Germinal center (tissue), 1 donor: ENCODE results near the gene MYEOV.

Source experiments
- DNase-seq: peaks from one replicate; pipeline ENCODE4 v3.0.0; 2012; ENCODE audit warnings: mixed read lengths, low spot score

MYEOV gene

DNA sequence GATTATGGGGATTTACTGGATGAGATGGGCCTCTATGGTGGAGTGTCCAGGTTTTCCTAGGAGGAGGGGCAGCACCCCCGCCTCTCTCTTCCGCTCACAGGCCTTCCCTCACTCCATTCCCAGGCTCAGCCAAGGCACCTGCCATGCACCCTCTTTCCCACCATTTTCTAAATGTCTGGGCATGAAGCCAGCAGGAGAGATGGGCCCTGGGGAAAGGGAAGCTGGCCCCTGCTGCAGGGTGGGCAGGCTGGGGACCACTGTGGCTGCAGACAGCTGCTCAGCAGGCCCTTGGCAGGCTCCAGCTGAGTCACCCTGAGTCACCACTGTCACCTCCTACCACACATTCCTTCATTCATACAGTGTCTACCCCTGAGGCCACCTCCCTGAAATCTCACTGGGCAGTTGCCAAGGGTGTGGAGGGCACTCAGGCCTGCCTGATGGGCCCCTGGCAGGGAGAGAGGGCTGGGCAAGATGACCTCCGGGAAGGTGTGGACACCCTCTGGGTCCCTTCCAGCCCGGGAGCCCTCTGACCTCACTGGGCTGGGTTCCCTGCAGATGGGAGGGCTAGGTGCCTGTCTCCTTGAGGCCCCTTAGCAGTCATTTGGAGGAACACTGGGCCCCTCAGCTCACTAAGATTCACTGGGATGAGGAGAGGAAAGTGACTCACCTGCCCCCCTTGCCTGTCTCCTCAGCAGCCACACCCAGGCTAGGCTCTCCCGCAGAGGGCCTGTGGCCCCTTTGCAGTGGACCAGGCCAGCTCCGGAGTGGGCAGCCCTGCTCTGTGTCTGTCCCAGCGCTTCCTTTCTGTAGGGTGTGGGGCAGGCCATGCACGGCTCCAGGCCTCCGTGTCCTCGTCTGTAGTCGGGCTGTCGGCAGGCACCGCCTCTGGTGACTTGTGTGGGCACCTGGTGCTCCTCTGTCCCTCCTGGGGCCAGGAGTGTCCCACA, 7.8 kb downstream of the MYEOV start:
- DNase-seq: no peak

GRCh38 chr11:69302447-69303020, 8.6 kb downstream of the MYEOV start:
- no peak for DNase-seq

DNA sequence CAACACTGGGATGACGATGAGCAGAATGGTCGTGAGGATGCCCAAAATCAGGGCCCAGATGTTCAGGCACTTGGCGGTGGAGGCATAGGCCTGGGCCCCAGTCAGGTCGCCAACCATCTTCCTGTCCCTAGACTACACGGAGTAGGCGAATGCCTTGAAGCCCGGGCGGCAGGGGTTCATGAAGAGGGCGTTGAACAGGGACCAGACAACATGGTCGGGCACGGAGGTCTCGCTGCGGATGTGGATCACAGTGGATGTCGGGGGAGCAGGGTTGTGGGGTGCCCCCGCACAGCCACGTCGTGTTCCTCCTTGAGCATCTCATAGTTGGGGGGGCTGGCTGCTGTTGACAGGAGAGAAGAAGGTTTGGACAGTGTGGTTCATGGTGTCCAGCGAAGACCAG, 9.5 kb downstream of the MYEOV start:
- no peak for DNase-seq

DNA sequence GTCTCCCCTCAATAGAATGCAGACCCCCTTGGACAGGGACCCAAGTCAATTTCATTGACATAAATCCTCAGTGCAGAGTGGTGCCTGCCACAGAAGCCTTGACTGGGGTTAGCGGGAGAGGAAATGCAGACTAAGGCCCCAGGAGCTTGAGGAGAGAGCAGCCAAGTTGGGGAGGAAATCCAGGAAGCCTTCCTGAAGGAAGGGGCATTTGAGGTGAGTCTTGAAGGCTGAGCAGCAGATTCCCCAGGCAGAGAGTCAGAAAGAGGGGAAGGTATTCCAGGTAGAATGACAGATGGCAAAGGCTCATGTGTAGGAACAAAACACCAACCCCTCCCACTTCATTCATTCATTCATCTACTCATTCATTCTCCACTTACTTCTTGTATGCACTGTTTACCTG, 10.3 kb downstream of the MYEOV start:
- DNase-seq: no peak

DNA sequence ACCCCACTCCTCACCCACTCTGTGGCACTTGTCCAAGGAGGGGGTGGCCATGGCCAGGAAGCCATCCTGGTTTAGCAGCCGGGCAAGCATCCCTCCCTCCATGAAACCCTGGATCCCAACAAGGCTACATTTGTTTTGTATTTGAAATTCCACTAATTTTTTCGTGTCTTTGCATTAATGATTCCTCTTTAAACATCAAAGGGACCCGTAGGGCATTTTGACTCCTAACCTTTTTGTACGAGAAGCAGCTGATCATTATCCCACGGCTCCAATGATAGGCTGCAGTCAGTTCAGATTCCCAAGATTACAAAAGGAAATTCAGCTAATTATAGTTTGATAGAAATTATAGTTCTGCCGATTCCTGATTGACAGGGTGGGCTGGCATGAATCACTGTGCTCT, 10.7 kb downstream of the MYEOV start:
- no peak for DNase-seq

DNA sequence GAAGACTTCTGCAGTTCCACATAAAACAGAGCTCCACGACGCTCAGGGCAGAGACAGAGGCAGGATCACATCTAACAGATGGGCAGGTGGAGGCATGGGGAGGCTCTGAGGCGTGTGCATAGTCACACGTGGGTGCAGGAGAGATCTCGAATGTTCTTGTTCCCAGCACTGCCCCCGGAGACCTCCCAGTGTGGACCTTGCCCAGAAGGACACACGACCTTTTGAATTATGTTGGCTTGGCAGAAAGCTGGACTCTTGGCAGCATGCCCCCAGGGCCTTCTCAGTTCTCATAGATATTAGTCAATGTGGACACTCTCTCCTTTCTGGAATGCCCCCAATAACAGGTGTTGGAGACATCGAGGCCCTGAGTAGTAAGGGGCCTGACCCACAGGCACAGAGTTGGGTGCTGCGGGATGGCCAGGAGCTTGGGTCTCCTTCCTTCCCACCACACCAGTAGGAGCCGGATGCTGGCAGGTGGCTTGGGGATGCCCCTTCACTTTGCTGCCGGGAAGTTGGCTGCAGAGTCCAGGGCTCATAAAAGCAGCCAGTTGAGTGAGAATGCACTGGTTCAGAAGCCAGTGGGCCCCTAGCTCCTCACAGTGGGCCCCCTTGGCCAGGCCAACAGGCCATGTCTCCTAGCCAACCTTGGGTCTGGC, 12.1 kb downstream of the MYEOV start:
- no peak for DNase-seq

DNA sequence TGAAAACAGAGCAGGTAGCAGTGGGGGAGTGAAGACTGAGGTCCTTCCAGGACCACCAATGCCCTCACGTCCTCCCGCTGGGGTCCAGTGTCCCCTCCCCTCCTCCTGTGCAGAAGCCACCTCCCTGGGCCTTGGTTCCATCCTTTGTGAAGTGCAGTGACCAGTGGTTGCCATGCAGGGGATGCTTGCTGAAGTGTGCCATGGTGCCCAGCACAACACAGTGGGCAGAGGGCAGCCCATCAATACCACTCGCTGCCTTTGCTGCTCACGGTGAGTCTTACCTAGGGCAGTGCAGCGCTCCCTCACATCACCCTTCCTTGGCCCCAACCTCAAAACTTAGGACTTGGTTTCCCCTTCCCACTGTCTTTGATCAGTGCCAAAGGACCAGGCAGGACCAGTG, 12.9 kb downstream of the MYEOV start:
- DNase-seq: no peak

DNA sequence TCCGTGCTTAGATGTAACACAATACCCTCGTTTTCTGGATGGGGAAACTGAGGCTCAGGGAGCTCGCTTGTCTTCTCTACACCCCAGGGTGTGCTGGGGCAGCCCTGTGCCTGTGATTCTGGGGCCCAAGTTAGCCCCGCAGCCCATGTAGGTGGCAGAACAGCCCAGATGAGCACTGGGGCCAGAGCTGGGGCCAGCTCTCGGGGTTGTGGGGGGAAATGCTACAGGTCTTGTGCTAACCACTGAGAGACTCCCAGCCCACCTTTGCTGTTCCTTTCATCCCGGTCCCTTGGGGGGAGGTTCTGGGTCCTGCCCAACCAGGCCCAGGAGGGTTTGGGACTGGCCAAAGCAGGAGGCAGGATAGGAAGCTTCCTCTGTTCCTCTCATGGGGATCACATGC, 13.5 kb downstream of the MYEOV start:
- DNase-seq: no peak

GRCh38 chr11:69307871-69308431, 14.0 kb downstream of the MYEOV start:
- DNase-seq: no peak

DNA sequence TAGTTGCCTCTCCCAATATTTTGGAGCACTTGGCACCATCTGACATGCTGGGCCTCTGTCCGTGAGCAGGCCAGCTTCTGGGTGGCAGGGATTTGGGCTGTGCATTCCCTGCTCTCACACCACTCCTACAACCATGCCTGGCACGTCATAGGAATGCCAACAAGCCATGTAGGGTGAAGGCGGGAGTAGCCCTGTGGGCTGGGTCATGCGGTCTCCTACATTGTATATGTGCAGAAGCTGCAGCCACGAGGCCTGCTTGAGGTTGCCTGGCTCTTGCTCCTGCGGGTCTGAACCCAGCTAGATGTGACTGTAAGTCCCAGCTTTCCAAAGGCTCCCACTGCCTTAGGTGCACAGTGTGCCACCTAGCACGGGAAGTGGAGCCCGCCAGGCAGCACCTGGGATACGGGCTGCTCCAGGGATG, 14.5 kb downstream of the MYEOV start:
- no peak for DNase-seq

DNA sequence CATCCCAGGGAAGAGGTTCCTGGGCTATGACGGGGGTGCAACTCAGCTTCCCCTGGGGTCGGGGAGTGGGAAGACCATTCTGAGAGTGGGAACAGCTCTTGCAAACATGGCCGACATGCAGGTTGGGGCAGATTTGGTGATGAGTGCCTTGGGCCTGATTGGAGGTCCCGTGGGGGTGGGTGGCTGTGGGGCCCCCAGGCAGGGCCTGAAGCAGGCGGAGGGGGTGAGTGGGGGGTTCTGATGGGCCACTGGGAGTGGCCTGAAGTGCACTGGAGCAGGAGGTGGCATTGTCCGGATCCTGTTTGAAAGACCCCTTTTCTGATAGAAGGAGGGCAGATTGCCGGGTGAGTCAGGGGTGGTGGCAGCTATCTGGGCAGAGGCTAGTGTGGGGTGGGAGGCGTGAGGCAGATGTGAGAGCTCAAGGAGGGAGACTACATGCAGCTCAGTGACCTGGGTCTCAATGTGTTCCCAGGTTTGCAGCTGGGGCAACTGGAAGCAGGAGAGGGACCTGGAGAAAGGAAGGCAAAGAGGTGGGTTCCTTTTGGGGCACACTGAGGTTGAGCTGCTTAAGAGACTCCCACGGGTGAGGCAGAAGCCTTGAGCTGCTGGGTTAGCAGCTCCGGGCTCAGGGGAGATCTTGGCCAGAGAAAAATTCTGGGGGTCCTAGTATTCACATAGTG, 15.1 kb downstream of the MYEOV start:
- DNase-seq: no peak

- no peak for DNase-seq
Measured at GRCh38 chr11:69309631-69310280, 15.8 kb downstream of the MYEOV start.

GRCh38 chr11:69310351-69310750, 16.4 kb downstream of the MYEOV start:
- no peak for DNase-seq

DNA sequence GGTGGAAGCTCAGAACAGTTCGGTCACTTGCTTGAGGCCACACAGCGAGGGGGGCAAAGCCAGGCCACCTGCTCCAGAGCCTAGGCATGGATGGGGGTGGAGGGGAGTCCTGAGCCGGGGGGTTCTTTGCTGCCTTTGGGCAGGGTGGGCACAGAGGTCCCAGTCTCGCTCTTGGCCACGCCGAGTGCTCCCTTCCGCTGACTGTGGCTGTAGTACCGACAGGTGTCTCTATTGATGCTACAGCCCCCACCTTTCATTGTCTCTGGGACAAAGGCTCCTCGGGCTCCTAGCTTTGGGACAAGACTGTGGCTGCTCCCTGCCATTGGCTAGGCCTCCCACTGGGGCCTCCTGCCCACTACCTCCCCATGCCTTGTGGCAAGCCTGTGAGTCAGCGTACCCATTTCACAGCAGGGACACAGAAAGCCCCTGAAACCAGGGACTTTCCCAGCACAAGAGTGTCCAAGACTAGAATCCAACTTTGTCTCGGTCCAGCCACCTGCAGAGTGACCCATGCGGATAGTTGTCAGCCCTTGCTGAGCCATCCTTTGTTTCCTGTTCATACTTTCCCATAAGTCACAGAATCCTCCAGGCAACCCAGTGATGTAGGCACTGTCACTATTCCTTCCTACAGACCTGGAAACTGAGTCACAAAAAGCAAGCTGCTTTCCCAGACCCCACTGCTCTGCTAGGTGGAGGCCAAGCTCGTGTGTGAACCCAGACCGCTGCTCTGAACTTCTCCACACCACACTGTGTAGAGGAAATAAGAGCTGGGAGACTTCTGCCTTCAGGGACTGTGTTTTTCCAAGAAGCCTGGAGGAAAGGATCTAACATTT, 17.2 kb downstream of the MYEOV start:
- DNase-seq: no peak

- no peak for DNase-seq
Measured at GRCh38 chr11:69311767-69312385, 17.9 kb downstream of the MYEOV start.

DNA sequence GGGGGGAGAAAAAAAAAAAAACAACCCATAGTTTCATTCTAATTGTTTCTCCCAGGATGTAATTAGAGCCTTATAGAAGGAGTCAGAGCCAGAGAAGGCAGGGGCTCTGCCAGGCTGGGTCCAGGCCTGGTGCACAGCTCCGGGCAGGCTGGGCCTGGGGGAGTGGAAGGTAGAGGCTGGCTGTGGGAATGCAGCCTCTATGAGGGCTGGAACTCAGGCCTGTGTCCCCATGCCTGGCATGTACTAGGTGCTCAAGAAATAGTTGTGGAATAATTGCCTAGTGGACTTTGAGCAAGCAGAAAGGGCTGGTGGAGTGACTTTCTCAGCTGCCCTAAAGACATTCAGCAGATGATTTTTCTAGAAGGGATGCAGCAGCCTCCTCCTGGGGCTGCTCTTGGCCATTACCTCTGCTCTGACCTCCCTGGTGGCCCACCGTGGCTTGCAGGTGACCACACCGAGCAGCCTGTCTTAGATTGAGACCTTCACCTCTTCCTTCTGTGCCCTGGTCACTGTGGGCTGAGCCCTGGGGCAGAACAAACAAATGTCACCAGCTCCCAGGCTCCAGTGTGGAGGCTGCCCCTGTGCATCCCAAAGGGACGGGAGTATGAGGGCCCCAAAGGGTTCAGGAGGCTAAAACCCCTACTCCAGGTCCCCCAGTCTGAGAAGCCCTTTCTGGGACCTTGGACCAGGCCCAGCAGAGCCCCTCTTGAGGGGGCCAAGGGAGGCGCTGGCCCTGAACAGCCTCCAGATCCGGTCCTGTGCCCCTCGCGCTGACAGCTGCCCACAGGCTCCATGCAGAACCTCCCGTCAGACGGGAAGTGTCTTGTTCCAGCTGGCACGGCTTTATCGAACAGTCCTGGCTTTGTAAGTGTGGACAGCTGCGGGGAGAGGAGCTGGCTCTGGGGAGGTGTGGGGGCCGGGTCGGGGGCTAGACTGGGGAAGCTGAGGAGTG, 18.8 kb downstream of the MYEOV start:
- no peak for DNase-seq

- DNase-seq: no peak
Measured at GRCh38 chr11:69313992-69314391, 20.0 kb downstream of the MYEOV start.

DNA sequence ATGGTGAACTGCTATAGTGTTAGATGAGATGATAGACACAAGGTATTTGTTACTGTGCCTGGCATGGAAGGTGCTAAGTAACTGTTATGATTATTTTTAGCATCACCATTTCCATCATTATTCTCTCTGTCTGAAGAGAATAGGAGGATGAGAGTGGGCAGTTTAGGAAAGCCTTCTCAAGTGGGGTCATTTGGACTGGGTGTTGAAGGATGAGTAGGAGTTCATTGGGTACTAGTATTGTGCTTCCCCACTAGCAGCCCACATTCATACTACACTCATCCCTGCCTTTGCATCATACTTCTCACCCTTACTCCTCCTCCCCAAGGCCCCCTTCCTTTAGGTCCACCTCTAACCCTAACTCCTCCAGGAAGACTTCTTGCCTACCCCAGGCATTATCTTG, 20.6 kb downstream of the MYEOV start:
- no peak for DNase-seq

DNA sequence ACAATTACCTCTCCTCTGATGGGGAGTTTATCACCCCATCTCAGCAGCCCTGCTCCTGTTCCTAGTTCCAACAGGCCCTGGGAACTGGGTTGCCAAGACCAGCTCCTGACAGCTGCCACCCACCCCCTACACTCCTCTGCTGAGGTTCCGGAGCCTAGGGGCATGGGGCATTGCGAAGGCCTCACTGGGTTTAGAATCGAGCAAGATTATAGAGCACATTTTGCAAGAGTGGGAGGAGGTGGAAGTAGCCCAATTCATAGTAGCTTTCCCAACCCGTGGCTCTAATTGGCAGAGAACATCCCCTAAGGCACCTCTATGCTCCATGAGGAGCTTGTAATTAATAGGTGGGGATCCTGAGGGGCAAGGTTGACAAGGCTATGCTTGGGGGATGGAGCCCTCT, 23.0 kb downstream of the MYEOV start:
- no peak for DNase-seq
